Measurements from ENCODE around the gene ZNF500. TPM values are rescaled to one million over a fixed set of nuclear protein-coding genes. Genes with fewer than 3 reads are reported as not detected.
"Not testable (repeated sequence)": the region's sequence is repeated elsewhere in the genome, so short reads cannot be mapped to it uniquely, and the experiment has no call there.

The ZNF500 gene
- total and polyA plus RNA-seq, 2 donors (not counting 1 experiment from before 2014, with no cell fraction given) = 3.1 to 7.1 TPM

GRCh38 chr16:4744555-4745273 lies 22.2 kb downstream of the ZNF500 start:
- DNase-seq (ENCODE audit: low read depth in 2 of 2) = no peak
- Histone ChIP-seq H3K27me3 (ENCODE audit: control insufficient read depth, insufficient read depth, low read length) (no peaks in the 10 kb centered on the region), H3K4me2 (ENCODE audit: extremely low read depth, insufficient read depth, low read length) (no peak overlapping the region), H4K20me1 (ENCODE audit: control insufficient read depth, extremely low read depth, insufficient read depth, low read length) (no peaks in the 10 kb centered on the region), H3K4me3 (replicated peaks in 1 of 4; ENCODE audit: control extremely low read depth in 1 of 4, insufficient read depth in 1 of 4, low read depth in 3 of 4, low read length in 4 of 4) (no peak overlapping the region), H3K79me2 (ENCODE audit: control insufficient read depth, insufficient read depth, low read length) (no peaks in the 10 kb centered on the region), H3K36me3 (ENCODE audit: control insufficient read depth, insufficient read depth, low read length) (no peaks in the 10 kb centered on the region), H3K9ac (ENCODE audit: insufficient read depth, low read length) (no peak overlapping the region), H2AFZ (ENCODE audit: low read length) (no peak overlapping the region), H3K4me1 (ENCODE audit: control insufficient read depth, extremely low read depth, insufficient read depth, low read length) (no peaks in the 10 kb centered on the region), H3K9me3 (ENCODE audit: control insufficient read depth, insufficient read depth, low read depth, low read length) (no peaks in the 10 kb centered on the region), H3K27ac (ENCODE audit: insufficient read depth, low read length) (no peak overlapping the region)
- TF ChIP-seq EZH2 (IDR thresholded peaks at IDR 0.05; ENCODE audit: low read length, missing control alignments) = no peak
- no peak for TF ChIP-seq CTCF (conservative IDR thresholded peaks at IDR 0.05 in 1 of 2, IDR thresholded peaks at IDR 0.05 in 1 of 2; ENCODE audit: low read depth in 1 of 2, low read length in 2 of 2)

GRCh38 chr16:4743226-4743878 lies 23.6 kb downstream of the ZNF500 start:
- Histone ChIP-seq H3K27me3 (ENCODE audit: control insufficient read depth, insufficient read depth, low read length) (no peaks in the 10 kb centered on the region), H3K4me3 (replicated peaks in 1 of 4; ENCODE audit: control extremely low read depth in 1 of 4, insufficient read depth in 1 of 4, low read depth in 3 of 4, low read length in 4 of 4) (no peak overlapping the region), H3K4me1 (ENCODE audit: control insufficient read depth, extremely low read depth, insufficient read depth, low read length) (no peaks in the 10 kb centered on the region), H3K9me3 (ENCODE audit: control insufficient read depth, insufficient read depth, low read depth, low read length) (no peaks in the 10 kb centered on the region), H2AFZ (ENCODE audit: low read length) (no peak overlapping the region), H3K4me2 (ENCODE audit: extremely low read depth, insufficient read depth, low read length) (peak overlapping the region; percentile 10), H3K27ac (ENCODE audit: insufficient read depth, low read length) (no peak overlapping the region), H3K79me2 (ENCODE audit: control insufficient read depth, insufficient read depth, low read length) (no peaks in the 10 kb centered on the region), H4K20me1 (ENCODE audit: control insufficient read depth, extremely low read depth, insufficient read depth, low read length) (no peaks in the 10 kb centered on the region), H3K9ac (ENCODE audit: insufficient read depth, low read length) (no peak overlapping the region), H3K36me3 (ENCODE audit: control insufficient read depth, insufficient read depth, low read length) (no peaks in the 10 kb centered on the region)
- no peak for DNase-seq (ENCODE audit: low read depth in 2 of 2)
- TF ChIP-seq EZH2 (IDR thresholded peaks at IDR 0.05; ENCODE audit: low read length, missing control alignments) = no peak
- no peak for TF ChIP-seq CTCF (conservative IDR thresholded peaks at IDR 0.05 in 1 of 2, IDR thresholded peaks at IDR 0.05 in 1 of 2; ENCODE audit: low read depth in 1 of 2, low read length in 2 of 2)

GRCh38 chr16:4738370-4738769 lies 28.6 kb downstream of the ZNF500 start:
- not testable (repeated sequence) for DNase-seq (ENCODE audit: low read depth in 2 of 2); H3K4me1 ChIP-seq (ENCODE audit: control insufficient read depth, extremely low read depth, insufficient read depth, low read length); H3K4me2 ChIP-seq (ENCODE audit: extremely low read depth, insufficient read depth, low read length); H3K9ac ChIP-seq (ENCODE audit: insufficient read depth, low read length); H3K27ac ChIP-seq (ENCODE audit: insufficient read depth, low read length); H3K9me3 ChIP-seq (ENCODE audit: control insufficient read depth, insufficient read depth, low read depth, low read length); H3K79me2 ChIP-seq (ENCODE audit: control insufficient read depth, insufficient read depth, low read length); H3K36me3 ChIP-seq (ENCODE audit: control insufficient read depth, insufficient read depth, low read length); H3K4me3 ChIP-seq (replicated peaks in 1 of 4; ENCODE audit: control extremely low read depth in 1 of 4, insufficient read depth in 1 of 4, low read depth in 3 of 4, low read length in 4 of 4); H4K20me1 ChIP-seq (ENCODE audit: control insufficient read depth, extremely low read depth, insufficient read depth, low read length); H2AFZ ChIP-seq (ENCODE audit: low read length); H3K27me3 ChIP-seq (ENCODE audit: control insufficient read depth, insufficient read depth, low read length)
